GM13977 (cell line): ENCODE results near the gene ATP9A.

ENCODE experiments used
- DNase-seq: peaks from one replicate; pipeline ENCODE4 v3.0.0; 2012; ENCODE audit warnings: low spot score
- CTCF ChIP-seq: IDR thresholded peaks from 2 replicates; pipeline ENCODE4 v1.5.1; 2012; ENCODE audit warnings: mild to moderate bottlenecking, control low read depth; ENCODE audit not compliant: insufficient read depth; ENCODE audit errors: extremely low read depth, missing control alignments
- in situ Hi-C: fragments of 300-500 bp; cut with MboI; formaldehyde crosslinking; loops from one replicate; pipeline ENCODE4 v1.12.0; 2022; ENCODE audit warnings: low sequenced_read_pairs, low pct_unique_long_range_greater_than_20kb, mixed read lengths, inconsistent platforms; ENCODE audit not compliant: unreplicated experiment

The ATP9A gene

GRCh38 chr20:51680067-51680749 lies 88.0 kb downstream of the ATP9A start:
- TF ChIP-seq CTCF: no peak
- in situ Hi-C loops: no loop called here
- no peak for DNase-seq

DNA sequence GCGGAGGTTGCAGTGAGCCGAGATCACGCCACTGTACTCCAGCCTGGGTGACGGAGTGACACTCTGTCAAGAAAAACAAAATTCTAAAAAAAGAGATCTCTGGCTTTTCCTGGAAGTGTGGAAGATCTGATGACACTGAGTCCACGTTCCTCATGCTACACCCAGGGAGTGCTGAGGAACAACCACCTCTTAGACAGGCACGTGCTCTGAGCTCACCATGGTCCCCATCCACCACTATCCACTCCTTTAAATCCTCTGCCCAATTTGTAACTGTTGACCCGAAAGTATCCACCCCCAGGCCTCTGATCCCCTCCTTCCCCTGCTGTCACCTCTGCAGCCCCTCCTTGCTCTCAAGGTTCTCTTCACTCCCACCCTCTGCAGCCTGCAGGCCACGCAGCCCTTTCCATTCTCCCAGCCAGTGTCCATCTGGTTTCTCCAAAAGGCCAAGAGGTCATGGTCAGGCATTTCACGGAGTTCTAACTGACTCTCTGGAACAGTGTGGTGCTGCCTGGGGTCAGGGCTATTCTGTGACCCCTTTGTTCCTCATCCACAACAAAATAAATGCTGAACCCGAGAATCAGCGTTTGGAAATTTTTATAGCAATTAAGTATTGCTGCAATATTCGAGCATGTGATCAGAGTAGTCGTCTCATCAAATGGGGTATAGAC lies 88.8 kb downstream of the ATP9A start:
- no peak for TF ChIP-seq CTCF
- no peak for DNase-seq
- in situ Hi-C loops: no loop called here

DNA sequence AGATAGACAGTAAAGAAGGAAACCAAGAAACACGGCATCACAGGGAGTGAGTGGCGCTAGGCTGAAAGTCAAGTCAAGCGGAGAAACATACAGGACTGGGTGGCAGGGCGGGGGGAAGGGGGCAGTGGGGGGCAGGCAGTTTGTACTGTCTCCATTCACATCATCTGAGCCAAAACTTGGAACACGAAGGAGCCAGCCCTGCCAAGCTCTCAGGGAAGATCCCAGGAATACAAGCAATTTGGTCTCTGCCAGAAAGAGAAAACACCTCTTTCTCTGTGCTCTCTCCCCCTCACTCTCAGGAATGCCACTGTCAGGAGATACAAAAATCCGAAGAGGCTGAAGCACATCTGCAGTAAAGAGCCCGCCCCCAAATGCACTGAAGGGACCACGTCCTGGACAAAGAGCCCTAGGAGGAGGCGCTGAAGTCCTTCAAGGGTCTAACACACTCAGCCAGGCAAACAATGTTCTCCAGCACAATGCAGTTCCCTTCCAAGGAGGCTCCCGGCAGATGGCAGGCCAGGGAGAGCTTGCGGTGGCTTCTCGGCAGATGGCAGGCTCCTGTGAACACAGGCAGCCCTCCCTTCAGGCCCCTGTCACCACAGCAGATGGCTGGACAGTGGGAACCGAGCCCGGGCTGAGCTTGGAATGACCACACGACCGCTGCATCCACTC lies 90.0 kb downstream of the ATP9A start:
- no peak for TF ChIP-seq CTCF
- in situ Hi-C loops: no loop called here
- DNase-seq: no peak

DNA sequence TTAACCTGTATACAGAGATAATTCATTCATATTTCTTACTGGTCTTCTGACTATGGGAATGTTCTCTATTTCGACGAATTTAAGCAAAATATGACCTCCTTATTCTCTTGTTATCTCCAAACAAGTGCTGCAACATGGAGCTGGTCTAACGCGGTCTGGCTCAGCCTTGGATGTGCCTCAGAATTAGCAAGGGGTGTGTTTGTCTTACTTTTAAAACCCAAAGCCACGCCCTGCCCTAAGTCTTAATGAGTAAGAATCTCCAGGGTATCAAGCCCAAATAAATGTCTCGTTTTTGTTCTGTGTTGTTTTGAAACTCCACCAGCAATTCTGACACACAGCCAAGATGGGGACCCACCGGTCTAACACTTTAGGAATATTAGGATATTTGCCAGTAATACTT lies 99.2 kb downstream of the ATP9A start:
- no peak for TF ChIP-seq CTCF
- in situ Hi-C loops: no loop called here
- no peak for DNase-seq

- no peak for DNase-seq
- in situ Hi-C loops: no loop called here
- TF ChIP-seq CTCF: no peak
Observed at GRCh38 chr20:51668515-51668914, 99.7 kb downstream of the ATP9A start.

- in situ Hi-C loops: no loop called here
- no peak for DNase-seq
- no peak for TF ChIP-seq CTCF
Observed at GRCh38 chr20:51667491-51667890, 100.7 kb downstream of the ATP9A start.
